Measurements from ENCODE around the gene TRAP1. TPM values are rescaled to one million over a fixed set of nuclear protein-coding genes. Genes with fewer than 3 reads are reported as not detected.

Gene TRAP1
- 36.4 and 48.9 TPM in 2 replicates for total RNA-seq

DNA sequence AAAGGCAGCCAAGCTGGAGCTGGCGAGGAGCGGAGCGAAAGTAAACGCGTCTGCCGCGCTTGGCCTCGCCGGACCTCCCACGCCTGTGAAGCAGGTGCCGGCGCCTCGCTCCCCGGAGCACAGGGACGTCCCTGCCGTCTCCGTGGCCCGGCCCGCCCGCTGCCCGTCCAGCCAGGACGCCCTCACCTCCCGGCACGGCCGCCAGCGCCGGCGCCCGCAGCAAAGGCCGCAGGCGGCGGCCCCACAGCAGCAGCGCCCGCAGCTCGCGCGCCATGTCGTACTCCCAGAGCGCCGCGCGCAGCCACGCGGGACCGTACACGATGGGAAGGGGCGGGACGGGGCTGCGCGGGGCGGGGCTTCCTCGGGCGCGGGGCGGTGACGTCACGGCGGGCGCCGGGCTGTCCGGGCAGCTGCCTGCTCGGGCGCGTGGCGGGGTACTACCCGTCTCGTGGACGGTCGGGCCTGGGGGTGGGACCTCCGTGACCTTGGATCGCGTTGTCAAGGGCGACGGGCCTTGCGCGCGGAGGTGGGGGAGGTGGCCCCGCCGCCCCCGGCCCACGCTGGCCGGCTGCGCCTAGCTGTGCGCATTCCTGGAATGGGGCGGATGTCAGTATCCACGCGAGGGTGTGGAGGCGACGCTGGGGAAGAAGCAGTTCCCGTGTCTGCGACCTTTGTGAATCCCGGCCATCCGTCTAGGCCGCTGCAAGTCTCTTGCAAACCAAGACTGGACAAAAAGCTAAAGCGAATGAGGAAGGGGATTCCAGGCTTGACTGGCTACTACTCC, at the start of gene TRAP1:
Gene TRAP1, minus strand, starts transcription at position 290 of the 784 bp plus-strand sequence. Its CDS starts 16 bp downstream, at position 274.

DNA sequence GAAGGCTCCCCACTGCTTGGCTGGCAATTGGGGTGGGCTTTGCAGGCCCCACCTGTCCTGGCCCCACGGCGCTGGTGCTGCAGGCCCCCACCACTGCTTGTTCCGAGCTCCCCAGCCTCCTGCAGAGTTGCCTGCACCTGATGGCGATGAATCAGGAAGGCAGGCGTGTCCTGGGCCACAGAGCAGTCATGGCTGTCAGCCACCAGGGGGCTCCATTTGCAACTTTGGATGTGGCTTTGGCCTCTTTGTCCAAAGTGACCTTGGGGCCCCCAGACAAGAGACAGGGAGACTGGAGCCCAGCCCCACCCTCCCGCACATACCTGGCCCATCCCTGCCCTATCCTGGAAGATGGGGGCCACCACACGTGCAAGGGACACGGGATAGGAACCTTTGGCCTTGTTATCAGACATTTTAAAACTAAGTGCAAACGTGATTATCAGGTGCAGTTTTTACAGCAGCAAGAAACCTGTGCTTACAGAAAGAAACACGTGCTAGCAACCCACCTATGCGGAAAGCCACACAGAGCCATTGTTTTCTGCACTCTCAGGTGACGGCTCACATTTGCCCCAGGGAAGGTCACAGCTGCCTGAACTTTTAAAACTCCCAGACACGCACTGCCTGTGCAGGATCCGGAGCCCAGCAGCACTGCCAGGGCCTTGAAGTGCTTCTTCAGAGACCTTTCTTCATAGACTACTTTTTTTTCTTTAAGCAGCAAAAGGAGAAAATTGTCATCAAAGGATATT, 62.9 kb downstream of the TRAP1 start, which contains the start of gene DNASE1:
Gene DNASE1, plus strand, starts transcription at position 443 of the 743 bp plus-strand sequence. CDS start 683 bp downstream, outside the sequence.

DNA sequence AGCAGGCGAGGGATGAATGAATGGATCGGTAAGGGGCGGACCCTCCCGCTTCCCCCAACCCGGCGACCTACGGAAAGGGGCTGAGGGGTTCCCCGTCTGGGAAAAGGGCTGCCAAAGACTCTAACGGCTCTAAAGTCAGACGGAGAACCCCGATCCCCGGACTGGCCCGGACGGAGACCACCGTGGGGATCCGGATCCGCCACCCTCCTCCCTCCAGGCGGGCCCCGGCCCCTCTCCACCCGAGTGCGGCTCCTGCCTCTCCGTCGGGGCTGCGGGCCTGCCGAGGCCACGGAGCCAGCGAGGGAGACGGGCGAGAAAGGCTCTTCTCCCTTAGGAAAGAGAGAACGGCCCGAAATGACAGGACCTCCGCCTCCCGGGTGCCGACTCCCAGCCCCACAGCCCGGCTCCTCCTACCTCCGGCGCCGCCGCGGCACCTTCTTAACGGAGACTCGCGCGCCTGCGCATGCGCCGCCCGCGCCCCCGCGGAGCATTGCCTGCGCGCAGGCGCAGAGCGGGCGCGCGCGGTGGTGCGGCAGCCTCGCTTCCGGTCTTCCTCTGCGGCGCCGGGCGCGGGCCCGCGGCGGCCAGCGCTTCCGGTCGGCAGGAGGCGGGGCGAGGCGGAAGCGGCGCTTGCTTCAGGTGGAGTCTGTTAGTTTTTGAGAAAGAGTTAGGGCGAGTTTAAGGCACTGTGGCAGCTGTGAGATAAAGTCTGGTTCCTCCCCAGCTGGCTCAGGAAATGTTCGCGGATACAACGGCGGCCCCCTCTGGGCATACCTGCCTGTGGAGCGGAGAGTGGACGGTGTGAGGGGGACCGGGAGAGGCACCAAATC, 106.0 kb downstream of the TRAP1 start, which contains the start of gene SLX4:
Gene SLX4, minus strand, starts transcription at position 461 of the 830 bp plus-strand sequence. CDS start 2,642 bp downstream, outside the sequence.

Other genes starting within 250 kb of the TRAP1 start
- not detected in 2 replicates for gene C16orf90, start 222.0 kb downstream of the TRAP1 start, total RNA-seq
- gene CLUAP1, start 216.5 kb downstream of the TRAP1 start, total RNA-seq = 21.8 and 45.3 TPM in 2 replicates
- gene NLRC3, start 140.1 kb downstream of the TRAP1 start, total RNA-seq = under 0.01 TPM in 2 replicates
- 1.6 and 2.5 TPM in 2 replicates for gene SLX4, start 105.9 kb downstream of the TRAP1 start, total RNA-seq
- gene DNASE1, start 62.8 kb downstream of the TRAP1 start, total RNA-seq = 19.7 and 23.3 TPM in 2 replicates
- gene CREBBP, start 163.2 kb upstream of the TRAP1 start, total RNA-seq = 12.8 and 16.1 TPM in 2 replicates

All from bronchial smooth muscle cell (primary cell).